NCI-H2196 treated with DMSO at 0.1 percent for 48 hours (cell line): ENCODE measurements around the gene UBTD1.
"Not testable (repeated sequence)": the region's sequence is repeated elsewhere in the genome, so short reads cannot be mapped to it uniquely, and the experiment has no call there.

ENCODE experiments used
- DNase-seq: peaks from one replicate; lab custom pipeline; 2025; ENCODE audit not compliant: unreplicated experiment; lab: John Stamatoyannopoulos, UW

Gene UBTD1

DNA sequence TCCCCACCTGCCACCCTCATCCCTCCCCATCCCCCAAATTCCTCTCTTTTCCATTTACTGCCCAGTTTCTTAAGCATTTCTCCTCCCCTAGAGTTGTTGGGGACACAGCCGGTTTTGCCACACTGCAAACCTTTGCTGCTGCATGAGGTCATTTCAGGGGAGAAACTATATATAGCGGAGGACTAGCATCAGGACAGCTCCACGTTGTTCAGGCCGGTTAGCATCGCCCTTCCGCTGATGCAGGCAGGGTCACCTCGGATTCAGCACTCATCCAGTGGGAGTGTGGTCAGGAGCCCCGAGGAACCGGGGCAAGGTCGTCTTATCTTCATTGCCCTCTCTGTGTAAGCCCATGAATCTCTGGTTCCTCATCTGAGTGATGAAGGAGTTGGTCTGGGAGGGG is 15.6 kb downstream of the UBTD1 start:
- no peak for DNase-seq

DNA sequence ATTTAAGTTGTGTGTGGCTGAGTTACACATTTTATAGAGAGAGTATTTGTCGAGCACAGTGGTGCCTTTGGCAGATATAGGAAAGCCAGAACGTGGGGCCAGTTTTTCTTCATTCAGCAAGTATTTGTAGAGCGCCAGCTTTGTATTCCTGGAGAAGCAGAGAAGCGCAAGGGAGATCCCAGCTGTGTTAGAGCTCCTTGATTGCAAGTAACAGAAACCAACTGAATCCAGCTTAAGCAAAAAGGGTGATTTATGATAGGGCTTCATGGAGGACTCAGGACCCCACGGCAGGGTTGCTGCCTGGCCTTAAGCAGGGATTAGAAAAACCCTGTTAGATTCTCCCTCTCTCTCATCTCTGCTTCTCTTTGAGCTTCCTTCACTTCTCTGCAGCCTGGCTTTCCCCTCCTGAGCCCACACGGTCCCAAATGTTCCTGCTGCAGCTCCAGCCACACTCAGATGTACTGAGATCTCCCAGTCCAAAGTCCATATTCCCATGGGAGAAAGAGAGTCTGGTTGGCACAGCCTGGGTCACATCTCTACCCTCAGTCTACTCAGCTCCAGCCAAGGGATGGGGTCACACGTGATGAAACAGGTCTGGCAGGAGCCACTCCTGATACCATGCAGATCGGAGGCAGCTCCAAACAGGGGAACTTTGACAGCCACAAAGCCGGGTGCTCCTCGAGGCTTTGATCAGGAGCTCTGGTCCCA is 16.7 kb downstream of the UBTD1 start:
- DNase-seq = no peak

DNA sequence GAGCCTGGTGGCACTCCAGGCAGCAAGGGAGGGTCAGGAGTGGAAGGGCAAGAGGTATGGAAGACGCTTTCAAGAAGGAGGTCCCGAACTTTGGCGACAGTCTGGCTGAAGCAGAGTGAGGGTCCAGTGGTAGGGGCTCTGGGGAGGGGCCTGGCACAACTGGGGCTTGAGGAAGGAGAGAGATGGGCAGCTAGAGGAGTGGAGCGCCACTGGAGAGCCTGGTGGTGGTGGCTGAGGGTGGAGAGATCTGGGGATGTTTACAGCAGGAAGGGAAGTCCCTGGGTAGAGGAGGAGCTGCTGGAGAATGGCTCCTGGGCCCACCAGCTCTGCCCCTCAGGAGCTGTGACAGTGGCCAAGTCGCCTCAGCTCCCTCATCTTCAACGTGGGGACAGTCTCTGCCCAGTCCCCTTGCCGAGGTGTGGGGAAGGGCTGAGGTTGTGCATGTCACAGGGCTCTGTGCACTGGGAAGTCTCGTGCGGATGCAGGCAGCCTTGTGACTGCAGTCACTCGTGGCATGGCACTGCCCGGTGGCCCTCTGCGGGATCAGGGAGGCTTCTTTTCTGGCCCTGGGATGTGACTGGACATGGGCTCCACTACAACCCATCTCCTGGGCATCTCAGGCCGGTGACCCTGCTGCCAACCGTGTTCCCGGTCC is 18.5 kb downstream of the UBTD1 start:
- DNase-seq = no peak

DNA sequence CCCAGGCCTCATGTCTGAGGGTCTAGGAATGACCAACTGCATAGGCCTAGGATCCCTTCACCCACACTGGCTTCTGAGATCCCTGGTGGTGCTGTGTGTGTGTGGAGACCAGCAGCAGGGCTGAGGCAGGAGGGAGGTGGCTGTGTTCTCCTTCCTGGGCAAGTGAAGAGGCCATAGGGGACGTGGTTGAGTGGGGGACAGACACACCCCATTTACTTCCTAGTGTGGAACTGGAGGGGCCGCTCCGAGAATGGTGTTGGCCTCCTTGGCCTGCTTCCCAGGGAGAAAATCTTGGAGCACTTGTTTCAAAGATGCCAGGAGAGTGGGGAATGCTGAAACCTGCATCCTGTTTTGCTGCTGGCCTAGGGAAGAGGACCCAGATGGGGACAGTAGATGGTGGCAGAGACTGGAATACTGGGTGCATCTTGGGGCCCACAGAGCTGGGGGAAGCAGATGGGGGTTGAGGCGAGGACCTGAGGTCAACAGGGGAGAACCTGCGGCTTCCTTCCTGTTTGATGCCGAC is 19.1 kb downstream of the UBTD1 start:
- no peak for DNase-seq

DNA sequence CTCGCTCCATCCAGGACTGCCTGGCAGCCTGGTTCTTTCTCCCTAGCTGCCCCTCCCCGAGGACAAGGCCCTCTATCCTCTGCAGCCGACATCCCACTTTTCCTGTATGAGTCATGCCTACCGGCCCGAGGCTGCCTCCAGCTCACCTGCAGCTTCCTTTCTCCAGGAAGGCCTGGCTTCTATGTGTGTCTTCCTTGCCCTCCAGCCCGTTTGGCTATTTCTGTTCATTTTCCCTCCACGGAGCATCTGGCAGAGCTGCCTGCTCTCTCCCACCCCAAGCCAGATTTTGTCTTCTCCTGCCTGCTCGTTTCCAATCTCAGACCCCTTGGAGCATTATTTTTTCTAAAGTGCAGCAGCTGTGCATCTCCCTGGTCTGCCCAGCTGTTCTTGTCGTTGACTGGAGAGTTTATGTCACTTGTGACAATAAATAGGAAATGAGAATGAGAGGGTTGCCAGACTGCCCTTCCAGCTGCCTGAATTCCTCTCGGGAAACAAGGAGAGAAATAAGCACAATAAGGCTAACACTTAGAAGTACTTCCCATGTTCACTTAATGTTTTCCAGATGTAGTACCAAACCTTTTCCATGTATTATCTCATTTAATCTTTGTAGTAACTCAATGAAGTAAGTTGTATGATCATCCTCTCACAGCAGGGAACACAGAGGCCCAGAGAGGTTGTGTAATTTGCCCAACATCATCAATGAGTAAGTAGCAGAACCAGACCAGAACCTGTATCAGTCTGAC is 19.7 kb downstream of the UBTD1 start:
- no peak for DNase-seq

DNA sequence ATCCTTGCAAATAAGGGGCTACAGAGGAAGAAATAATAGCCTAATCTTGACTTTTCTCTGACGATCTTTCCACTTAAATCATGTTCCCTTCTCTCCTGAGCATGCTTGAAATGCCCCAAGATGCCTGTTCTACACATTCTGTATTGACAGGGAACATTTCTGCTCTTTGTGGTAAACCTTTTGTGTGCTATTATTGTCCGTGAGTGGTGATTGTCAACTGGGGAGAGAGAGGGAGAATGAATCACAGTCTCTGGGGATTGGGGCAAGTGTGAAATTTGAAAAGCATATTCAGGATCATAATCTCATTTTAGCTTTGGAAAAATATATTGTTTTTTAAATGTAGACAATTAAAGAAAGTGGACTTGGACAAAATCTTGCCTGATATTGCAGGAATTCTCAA is 20.6 kb downstream of the UBTD1 start:
- DNase-seq = no peak

DNA sequence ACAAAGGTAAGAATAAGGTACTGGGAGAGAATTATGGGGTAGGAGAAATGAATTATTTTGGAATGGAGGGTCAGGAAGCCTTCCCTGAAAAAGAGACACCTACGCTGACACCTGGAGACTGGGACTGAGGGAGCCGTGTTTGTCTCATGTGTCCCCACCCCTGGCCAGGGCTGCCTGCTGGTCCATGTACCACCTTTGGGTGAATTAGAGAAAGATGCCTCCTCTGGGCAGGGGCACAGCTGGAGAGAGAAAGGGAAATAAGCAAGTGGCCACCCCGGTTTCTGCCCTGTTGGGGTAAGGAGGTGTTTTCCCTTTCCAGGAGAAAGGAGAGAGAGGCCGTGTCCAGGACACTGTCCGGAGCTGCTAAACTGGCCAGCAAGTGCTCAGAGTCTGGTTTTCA is 21.8 kb downstream of the UBTD1 start:
- DNase-seq = no peak

DNA sequence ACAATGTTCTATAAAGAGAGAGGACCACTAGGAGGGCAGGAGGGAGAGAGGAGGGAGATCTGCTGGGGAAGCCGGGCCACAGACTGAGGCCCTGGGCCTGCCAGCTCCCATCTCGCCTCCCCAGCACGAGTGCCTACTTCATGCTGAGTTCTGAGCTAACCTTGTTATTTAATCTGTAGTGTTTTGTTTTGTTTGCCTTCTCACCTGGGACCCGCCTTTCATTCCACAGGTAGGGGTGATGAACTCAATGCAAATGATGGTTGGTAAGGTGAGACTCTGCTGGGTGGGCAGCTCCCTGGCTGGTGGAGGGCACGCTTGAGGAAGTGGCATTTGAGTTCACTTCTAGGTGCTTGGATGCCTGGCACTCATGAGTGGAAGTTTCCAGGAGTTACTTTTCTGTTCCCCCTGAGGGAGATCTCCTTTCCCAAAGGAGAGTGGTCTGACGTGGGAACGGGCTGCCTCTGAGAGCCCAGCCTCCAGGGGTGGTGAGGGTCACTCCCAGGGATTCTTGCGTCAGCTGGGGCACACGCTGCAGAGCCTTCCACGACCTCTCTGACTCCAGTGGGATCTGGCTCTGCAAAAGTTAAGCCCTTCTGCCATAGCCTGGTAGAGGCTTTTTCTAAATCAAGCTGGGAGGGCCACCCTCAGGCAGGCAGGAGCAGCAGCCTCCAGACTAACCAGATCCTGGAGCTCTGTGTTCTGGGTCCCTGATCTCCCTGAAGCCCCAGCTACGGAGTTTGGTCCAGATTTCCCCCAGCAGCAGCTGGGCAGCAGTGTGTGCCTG is 22.4 kb downstream of the UBTD1 start:
- DNase-seq = no peak

DNA sequence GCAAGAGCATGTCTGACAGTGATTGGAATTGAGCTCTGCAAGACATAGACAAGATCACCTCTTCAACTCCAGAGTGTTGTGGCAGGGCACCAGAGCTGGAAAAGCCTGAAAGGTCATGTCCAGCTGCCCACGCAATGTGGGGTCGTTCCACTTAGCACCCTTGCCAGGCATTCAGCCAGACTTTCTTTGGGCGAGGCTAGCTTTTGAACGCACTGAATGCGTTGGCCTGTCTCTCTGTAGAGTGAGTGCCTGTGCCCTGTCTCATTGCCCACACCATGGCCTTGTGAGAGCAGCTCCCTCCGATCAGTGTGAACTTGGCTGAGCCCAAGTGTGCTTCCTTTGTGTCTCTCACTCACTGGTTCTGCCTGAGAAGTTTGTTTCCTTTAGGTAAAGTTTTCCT is 23.3 kb downstream of the UBTD1 start:
- DNase-seq = no peak

DNA sequence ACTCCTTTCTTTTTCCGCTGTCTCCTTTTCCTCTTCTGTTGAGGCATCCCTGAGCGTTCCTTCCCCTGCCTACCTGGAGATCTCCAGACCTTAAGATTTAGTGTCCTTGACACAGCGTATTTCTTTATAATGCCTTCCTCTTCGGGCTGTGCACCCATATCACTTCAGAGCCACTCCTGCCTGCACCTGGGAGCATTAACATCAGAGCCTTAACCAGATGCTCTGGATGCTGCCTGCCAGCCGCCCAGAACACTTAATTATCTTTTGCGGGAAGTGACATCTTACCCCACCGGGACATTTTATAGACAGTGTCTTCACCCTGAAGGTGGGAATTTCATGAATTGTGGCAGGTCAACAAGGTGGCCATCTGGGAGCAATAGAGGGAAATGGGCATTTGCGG is 24.2 kb downstream of the UBTD1 start:
- no peak for DNase-seq

DNA sequence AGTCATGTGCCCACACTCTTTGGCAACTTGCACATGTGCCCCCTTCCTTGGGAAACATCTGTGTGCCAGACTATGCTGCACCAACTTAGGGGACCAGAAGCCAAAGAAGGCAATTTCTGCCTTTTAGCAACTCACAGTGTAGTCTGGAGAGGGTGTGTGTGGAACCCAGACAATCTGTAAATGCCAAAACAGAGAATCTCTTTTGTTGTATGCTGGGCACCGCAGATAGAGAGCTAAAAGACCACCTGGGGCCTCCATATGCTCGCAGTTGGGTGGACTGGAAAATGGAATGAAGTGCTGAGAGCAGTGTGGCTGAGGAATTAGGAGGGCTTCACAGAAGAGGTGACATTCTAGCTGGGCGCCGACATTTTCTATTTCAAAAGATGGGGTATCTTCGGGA is 26.4 kb downstream of the UBTD1 start:
- no peak for DNase-seq

DNA sequence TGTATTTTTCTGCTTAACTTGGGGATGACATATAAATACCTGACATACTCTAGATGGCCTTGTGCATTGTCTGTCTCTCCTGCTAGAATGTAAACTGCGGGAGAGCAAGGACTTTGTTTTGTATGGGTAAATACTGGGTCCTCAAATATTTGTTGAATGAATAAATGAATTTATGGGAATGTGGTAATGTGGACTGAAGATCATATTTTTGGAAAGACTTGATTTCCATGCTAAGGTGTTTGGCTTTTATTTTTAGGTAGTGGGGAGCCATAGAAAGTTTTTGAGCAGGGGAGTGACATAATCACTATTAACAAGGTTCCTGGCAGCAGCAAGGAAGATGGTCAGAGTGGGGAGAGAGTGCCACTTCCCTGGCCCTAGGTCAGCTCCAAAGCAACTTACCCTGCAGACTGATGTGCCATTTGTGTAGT is 27.0 kb downstream of the UBTD1 start:
- no peak for DNase-seq

DNA sequence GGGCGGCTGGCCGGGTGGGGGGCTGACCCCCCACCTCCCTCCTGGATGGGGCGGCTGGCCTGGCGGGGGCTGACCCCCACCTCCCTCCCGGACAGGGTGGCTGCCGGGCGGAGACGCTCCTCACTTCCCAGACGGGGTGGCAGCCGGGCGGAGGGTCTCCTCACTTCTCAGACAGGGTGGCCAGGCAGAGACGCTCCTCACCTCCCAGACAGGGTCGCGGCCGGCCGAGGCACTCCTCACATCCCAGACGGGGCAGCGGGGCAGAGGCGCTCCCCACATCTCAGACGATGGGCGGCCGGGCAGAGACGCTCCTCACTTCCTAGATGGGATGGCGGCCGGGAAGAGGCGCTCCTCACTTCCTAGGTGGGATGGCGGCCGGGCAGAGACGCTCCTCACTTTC is 30.2 kb downstream of the UBTD1 start:
- not testable (repeated sequence) for DNase-seq

DNA sequence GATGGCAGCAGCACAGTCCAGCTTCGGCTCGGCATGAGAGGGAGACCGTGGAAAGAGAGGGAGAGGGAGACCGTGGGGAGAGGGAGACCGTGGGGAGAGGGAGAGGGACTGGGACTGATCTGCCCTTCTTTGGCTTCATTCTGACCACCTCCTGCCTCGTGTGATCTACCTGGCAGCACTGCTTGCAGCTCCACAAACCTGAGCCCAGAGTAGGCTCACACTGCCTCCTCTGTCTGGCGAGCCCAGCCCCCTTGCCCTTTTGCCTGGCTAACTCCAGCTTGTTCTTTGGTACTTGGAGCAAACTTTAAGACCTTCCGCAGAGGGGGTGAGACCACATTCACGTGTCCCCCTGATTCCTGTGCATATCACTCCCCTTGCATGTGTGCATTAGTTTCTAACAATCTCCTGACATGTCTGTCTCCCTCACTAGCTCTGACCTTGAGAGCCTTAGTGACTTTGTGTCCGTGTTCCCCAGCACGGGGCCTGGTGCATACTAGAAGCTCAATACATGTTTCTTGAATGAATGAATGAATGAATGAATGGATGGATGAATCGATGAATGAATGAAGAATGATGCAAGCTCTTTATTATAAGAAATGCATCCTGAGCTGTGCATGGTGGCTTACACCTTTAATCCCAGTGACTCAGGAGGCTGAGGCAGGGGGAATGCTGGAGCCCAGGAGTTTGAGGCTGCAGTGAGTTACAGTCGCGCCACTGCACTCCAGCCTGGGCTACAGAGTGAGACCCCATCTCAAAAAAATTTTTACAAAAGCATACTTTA is 31.2 kb downstream of the UBTD1 start:
- DNase-seq = no peak

DNA sequence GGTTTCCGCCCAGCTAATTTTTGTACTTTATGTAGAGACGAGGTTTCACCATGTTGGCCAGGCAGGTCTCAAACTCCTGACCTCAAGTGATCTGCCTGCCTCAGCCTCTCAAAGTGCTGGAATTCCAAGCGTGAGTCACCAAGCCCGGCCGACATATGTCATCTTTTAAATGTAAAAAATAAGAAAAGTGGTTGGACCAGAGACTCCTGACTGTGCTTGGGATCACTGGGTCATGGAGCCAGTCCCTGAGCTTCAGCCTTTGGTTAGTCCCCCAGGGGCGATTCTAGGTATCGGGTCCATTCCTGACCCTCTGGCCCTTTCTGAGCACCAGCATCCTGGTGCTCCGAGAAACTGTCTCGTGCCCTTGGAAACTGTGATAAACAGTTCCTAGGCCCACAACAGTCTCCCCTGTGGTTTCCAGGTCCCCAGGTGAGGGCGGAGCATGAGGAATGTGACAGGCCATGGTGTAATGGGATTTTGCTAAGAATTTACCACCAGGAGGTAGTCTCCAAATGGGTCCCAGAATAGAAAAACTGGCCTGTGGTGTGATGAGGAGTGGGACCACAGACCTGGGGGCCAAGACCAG is 32.8 kb downstream of the UBTD1 start:
- DNase-seq = no peak

DNA sequence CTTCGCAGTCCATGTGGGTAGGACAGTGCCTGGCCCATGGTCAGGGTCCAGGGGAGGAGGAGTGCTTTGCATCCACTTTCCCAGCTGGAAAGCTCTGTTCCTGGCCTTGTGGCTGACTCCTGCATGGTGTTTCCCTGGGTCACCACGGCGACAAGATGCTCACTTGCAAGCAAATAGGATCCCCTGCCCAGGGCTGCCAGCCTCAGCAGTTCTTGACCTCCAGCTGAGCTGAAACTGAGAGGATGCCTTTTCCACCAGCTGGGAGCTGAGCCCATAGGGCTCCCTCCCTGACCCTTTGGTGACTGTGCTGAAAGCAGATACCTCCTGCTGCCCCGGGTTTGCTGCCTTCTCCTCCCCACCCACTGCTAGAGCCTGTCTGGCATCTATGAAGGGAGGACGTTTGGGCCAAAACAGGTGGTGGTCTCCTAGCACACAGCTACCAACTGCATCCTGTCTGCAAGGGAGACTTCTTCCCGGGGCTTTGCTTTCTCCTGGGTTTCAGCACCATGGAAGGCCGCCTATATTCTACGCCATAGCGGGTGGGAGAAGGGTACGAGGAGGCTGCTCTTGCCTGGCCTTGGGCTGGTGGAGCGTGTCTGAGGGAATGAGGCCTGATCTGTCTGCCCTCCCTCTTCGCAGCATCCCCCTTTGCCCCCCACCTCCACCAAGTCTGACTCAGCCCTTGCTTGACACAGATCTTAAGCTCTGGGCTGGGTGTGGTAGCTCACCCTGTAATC is 34.4 kb downstream of the UBTD1 start:
- DNase-seq = peak; percentile 18

DNA sequence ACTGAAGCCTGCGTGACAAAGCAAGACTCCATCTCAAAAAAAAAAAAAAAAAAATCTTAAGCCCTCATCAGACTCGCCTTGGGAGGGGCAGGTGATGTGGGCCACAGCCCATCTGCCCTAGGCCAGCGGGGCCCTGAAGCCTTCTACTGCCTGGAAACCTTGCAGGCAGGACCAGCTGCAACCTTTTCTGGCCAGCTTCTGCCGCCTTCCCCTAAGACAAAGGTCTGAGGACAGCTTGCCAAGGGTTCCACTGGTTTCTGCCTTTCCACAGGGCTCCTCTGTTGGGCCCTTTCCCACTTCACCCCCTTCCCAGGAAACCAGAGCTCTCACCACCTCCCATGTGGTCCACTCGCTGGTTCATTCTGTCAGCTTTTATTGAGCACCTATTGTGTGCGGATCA is 35.2 kb downstream of the UBTD1 start:
- no peak for DNase-seq

DNA sequence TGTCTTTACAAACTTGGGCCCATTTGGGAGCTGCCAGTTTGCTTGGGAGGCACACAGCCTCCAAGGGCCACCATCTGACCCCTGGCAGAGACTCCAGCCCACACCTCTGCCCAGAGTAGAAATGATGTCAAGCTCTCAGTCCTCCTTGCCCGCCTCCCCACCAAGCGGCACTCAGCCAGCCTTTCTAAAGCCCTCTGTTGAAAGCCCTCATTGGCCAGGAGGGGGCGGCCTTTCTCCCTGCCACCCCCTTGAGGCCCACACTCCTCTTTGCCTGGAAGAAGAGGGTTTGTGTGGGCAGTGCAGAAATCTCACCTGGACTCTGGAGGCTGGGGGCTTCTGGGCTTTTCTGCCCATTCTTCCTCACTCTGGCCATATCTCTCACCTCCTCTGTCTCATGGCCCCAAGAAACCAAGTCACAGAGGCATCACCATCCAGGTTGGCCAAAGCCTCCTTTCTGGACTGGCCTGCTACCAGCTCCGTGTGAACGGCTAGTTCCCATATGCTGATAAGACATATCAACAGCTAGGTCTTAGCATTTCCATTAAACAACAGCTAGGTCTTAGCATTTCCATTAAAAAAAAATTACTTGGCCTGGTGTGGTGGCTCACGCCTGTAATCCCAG is 36.1 kb downstream of the UBTD1 start:
- no peak for DNase-seq
